Endothelial cell of umbilical vein (primary cell): ENCODE data around the gene PPP2R5B. TPM values are rescaled to one million over a fixed set of nuclear protein-coding genes. Genes with fewer than 3 reads are reported as not detected.

Source experiments
- BruUV-seq: library from RNA; stranded (reverse); fragments of 400-500 nt; replicated peaks from 2 replicates; lab custom pipeline; 2021; lab: Mats Ljungman, UMichigan
- CTCF ChIA-PET: fragments of 300-600, 350-600 bp; sonication (Branson Sonifier 250); formaldehyde crosslinking; loops from one replicate; lab custom pipeline; 2021; ENCODE audit warnings: antibody characterized with exemption, inconsistent platforms; lab: Charles Lee
- POLR2A ChIA-PET: fragments of 300-600, 350-600 bp; sonication (Branson Sonifier 250); formaldehyde crosslinking; loops from one replicate; lab custom pipeline; 2021; ENCODE audit warnings: antibody characterized with exemption, inconsistent platforms; lab: Charles Lee
- DNase-seq: peaks from one replicate; pipeline ENCODE4 v3.0.0-alpha.2; 2011; ENCODE audit warnings: low read depth, low spot score
- FAIRE-seq: peaks from 2 replicates; lab custom pipeline; 2011; peaks lifted over from hg19 to GRCh38; lab: Jason Lieb, UNC
- H2AFZ ChIP-seq: 2 replicates; pipeline ENCODE4 v1.6.0; 2012; ENCODE audit warnings: low read depth, low read length, control low read depth, inconsistent platforms
- H3K27ac ChIP-seq: 2 replicates; pipeline ENCODE4 v1.5.1; 2011; ENCODE audit warnings: low read depth, mild to moderate bottlenecking, control low read depth, low read length, moderate library complexity; ENCODE audit not compliant: insufficient read depth
- H3K27me3 ChIP-seq, 2 experiments: 2 replicates each; pipeline versions ENCODE4 v1.6.0 to v1.6.1; 2011; ENCODE audit warnings: low read length in 2 of 2, mixed read lengths in 1 of 2; ENCODE audit not compliant: control insufficient read depth in 2 of 2, insufficient read depth in 2 of 2
- H3K36me3 ChIP-seq, 2 experiments: 2 replicates in 1 of 2; 3 replicates in 1 of 2; pipeline ENCODE4 v1.5.1; 2011; ENCODE audit warnings: low read length in 2 of 2, mild to moderate bottlenecking in 1 of 2, moderate library complexity in 1 of 2; ENCODE audit not compliant: control insufficient read depth in 2 of 2, insufficient read depth in 2 of 2; ENCODE audit errors: extremely low read depth in 1 of 2
- H3K4me1 ChIP-seq: 3 replicates; pipeline ENCODE4 v1.5.1; 2011; ENCODE audit warnings: mild to moderate bottlenecking, low read length; ENCODE audit not compliant: control insufficient read depth, insufficient read depth; ENCODE audit errors: extremely low read depth
- H3K4me2 ChIP-seq: 2 replicates; pipeline ENCODE4 v1.6.1; 2011; ENCODE audit warnings: low read length, control low read depth, mixed read lengths; ENCODE audit not compliant: insufficient read depth
- H3K4me3 ChIP-seq, 3 experiments: fragments of 200-600 bp in 1 of 3; sonication (generic), shearing (Covaris generic) in 1 of 3; replicated peaks in 1 of 3; 2 replicates each; pipeline ENCODE4 v1.5.1; 2011 to 2016; ENCODE audit warnings: control low read depth in 3 of 3, low read length in 3 of 3, mild to moderate bottlenecking in 2 of 3, inconsistent platforms in 1 of 3, low read depth in 1 of 3, moderate library complexity in 1 of 3; ENCODE audit not compliant: insufficient read depth in 1 of 3
- H3K79me2 ChIP-seq: 2 replicates; pipeline ENCODE4 v1.6.0; 2012; ENCODE audit warnings: low read length, inconsistent platforms; ENCODE audit not compliant: control insufficient read depth, insufficient read depth
- H3K9ac ChIP-seq: replicated peaks from 2 replicates; pipeline ENCODE3; 2011; ENCODE audit warnings: low read length, control low read depth; ENCODE audit not compliant: insufficient read depth; ENCODE audit errors: extremely low read depth
- H3K9me1 ChIP-seq: replicated peaks from 3 replicates; pipeline ENCODE4 v1.6.0; 2011; ENCODE audit warnings: mild to moderate bottlenecking, low read length; ENCODE audit not compliant: control insufficient read depth, insufficient read depth; ENCODE audit errors: extremely low read depth
- H3K9me3 ChIP-seq: replicated peaks from 2 replicates; pipeline ENCODE4 v1.5.1; 2012; ENCODE audit warnings: low read length, inconsistent platforms; ENCODE audit not compliant: control insufficient read depth, insufficient read depth
- H4K20me1 ChIP-seq: replicated peaks from 2 replicates; pipeline ENCODE3; 2011; ENCODE audit warnings: mild to moderate bottlenecking, low read length; ENCODE audit not compliant: control insufficient read depth, insufficient read depth; ENCODE audit errors: extremely low read depth
- EZH2 ChIP-seq: IDR thresholded peaks from 2 replicates; pipeline ENCODE4 v1.6.1; 2012; ENCODE audit warnings: borderline replicate concordance, low read depth, mild to moderate bottlenecking, moderate library complexity, low read length, inconsistent platforms; ENCODE audit not compliant: severe bottlenecking
- FOS ChIP-seq: IDR thresholded peaks from 2 replicates; pipeline ENCODE4 v1.6.1; 2011; ENCODE audit warnings: mild to moderate bottlenecking, low read length, moderate library complexity, borderline replicate concordance; ENCODE audit not compliant: insufficient read depth
- GATA2 ChIP-seq: IDR thresholded peaks from 2 replicates; pipeline ENCODE4 v1.7.0; 2011; ENCODE audit warnings: low read depth, mild to moderate bottlenecking, moderate library complexity, mixed read lengths, low read length; ENCODE audit not compliant: insufficient read length, insufficient read depth
- JUN ChIP-seq: IDR thresholded peaks from 2 replicates; pipeline ENCODE4 v1.6.1; 2011; ENCODE audit warnings: borderline replicate concordance, low read depth; ENCODE audit not compliant: insufficient read length, insufficient read depth
- MYC ChIP-seq: IDR thresholded peaks from one replicate; pipeline ENCODE4 v1.6.1; 2011; ENCODE audit warnings: mild to moderate bottlenecking, low read depth, low read length
- POLR2A ChIP-seq: IDR thresholded peaks from 2 replicates; pipeline ENCODE4 v1.6.1; 2012; ENCODE audit warnings: low read depth, mild to moderate bottlenecking, control low read depth, low read length
- POLR2AphosphoS5 ChIP-seq: IDR thresholded peaks from 2 replicates; pipeline ENCODE4 v1.6.1; 2012; ENCODE audit warnings: low read depth, mild to moderate bottlenecking, control low read depth, low read length, moderate library complexity; ENCODE audit not compliant: insufficient read depth
- dilution Hi-C: fragments of 300-500 bp; cut with MboI; formaldehyde crosslinking; loops from one replicate; pipeline ENCODE4 v1.15.0; 2019; ENCODE audit warnings: low sequenced_read_pairs; ENCODE audit not compliant: extremely low pct_ligation_motif_present
- intact Hi-C: fragments of 100-400 bp; cut with micrococcal nuclease; formaldehyde crosslinking; loops from one replicate; pipeline ENCODE4 v1.10.0; 2022
- polyA plus RNA-seq, 4 experiments: library from polyadenylated mRNA; depleted of rRNA in 3 of 4; stranded (reverse) in 3 of 4; unstranded in 1 of 4; fragments of >200 nt; gene quantifications; 2 replicates each; pipeline versions ENCODE4 v1.2.1 to v1.2.3, GENCODE V29; 2011 to 2012; ENCODE audit warnings: missing spikeins in 1 of 4
- total RNA-seq: library from RNA; stranded (reverse); gene quantifications from 2 replicates; pipeline ENCODE4 v1.2.3, GENCODE V29; 2021
- TF ChIP-seq, protein P1 (sequence below): IDR thresholded peaks from 2 replicates; pipeline ENCODE4 v1.6.1; 2011; ENCODE audit not compliant: insufficient read depth, insufficient read length
- TF ChIP-seq, protein P2 (sequence below), 2 donors: IDR thresholded peaks; 1 replicate in 1 of 2; 2 replicates in 1 of 2; pipeline ENCODE4 v1.5.1; 2011; ENCODE audit warnings: low read length in 2 of 2, mild to moderate bottlenecking in 2 of 2, moderate library complexity in 2 of 2, control low read depth in 1 of 2, inconsistent platforms in 1 of 2, low read depth in 1 of 2; ENCODE audit not compliant: insufficient read depth in 1 of 2; ENCODE audit errors: extremely low read depth in 1 of 2

The PPP2R5B gene
- total and polyA plus RNA-seq, 2 donors (not counting 3 experiments of a cell fraction or from before 2014, with no cell fraction given) = 17.6 to 17.8 TPM

DNA sequence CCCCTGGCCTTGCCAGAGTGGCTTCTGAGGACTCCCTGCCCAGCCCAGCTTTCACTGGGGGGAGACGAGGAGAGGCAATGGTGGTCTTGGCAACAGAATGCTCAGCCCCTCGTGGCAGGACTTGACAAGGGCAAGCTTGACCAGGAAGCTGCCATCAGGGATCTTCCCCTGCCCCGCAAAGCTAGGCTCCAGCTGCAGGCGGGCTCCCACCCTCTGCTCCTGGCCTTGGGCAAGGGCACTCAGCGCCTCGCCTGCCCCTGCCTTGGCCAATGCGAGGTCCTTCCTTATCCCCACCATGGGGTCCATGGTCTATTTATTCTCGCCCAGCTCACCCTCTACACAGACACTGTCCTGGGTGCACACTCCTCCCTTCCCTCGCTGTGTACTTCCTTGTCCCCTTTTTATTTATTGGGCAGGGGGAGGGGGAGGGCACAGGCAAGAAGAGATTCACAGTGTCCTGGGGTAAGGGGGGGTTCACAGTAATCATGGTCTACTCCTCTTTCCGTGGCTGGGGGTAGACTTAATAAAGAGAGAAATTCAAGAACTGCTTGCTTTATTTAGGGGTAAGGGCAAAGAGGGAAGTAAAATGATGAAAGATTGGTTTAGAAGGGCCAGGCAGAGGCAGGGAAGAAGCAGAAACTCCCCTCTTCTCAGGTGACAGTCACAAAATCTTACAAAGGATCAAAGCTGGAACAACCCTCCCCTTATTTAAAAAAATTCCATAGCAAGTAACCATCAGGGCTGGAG lies 9.6 kb downstream of the PPP2R5B start:
- Histone ChIP-seq H2AFZ (no peak overlapping the region), H3K4me1 (no peaks in the 10 kb centered on the region), H3K4me2 (no peak overlapping the region), H3K9ac (no peak overlapping the region), H3K27me3 (no peaks in the 10 kb centered on the region), H3K9me1 (no peaks in the 10 kb centered on the region), H3K4me3 (no peak overlapping the region), H3K9me3 (no peaks in the 10 kb centered on the region), H3K79me2 (no peaks in the 10 kb centered on the region), H3K27ac (no peak overlapping the region), H3K36me3 (peaks cover 3 to 32% of the 10 kb centered on the region in 2 experiments), H4K20me1 (no peaks in the 10 kb centered on the region)
- intact Hi-C loops = no loop called here
- dilution Hi-C loops = no loop called here
- POLR2A ChIA-PET = no interaction called here
- no peak for TF ChIP-seq POLR2A
- TF ChIP-seq FOS = no peak
- no TSS peak for BruUV-seq
- FAIRE-seq (no peak), DNase-seq (no peak)
- CTCF ChIA-PET = interaction anchor here (1.1 to 1.5 kb wide), 4 partner anchors 10 to 80 kb away, joined by 3 to 5 read pairs (median 3); partner anchors contain the start of genes ARL2, BATF2 and PPP2R5B

DNA sequence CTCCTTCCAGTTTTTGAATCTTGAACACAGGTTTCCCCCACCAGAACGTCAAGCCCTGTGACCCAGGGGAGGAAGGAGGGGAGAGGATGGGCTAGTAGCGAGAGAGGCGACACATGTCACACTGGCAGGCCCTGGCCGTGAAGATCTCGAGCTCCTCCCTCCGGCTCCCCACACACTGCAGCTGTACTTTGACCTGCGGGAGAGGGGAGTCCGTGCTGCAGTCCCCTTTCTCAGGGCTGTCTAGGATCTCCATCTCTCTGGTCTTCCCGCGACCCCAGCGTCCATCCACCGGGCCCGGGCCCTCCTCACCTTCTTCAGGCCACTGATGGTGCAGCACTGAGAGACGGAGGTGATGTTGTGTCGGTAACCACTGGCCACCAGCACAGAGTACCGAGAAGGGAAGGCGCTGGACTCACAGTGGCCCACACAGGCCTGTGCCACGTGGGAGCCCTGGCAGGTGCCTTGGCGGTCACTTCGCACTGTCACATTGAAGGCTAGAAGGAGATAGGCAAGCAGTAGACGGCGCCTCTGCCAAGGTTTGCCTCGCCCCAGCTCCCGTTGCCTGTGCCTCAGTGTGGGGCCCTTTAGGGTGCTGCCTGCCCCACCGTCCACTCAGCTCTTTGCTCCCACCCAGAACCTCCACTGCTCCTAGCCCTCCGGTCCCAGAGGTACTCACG lies 10.3 kb downstream of the PPP2R5B start:
- no TSS peak for BruUV-seq
- H3K79me2 ChIP-seq = no peaks in the 10 kb centered on the region
- H4K20me1 ChIP-seq = no peaks in the 10 kb centered on the region
- intact Hi-C loops (no loop called here), dilution Hi-C loops (no loop called here)
- no peaks in the 10 kb centered on the region for H3K4me1 ChIP-seq
- H3K36me3 ChIP-seq = peaks cover 1 to 30% of the 10 kb centered on the region in 2 experiments
- TF ChIP-seq JUN = no peak
- TF ChIP-seq FOS = no peak
- TF ChIP-seq, protein P1, sequence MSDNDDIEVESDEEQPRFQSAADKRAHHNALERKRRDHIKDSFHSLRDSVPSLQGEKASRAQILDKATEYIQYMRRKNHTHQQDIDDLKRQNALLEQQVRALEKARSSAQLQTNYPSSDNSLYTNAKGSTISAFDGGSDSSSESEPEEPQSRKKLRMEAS = no peak
- TF ChIP-seq POLR2AphosphoS5 = no peak
- no peak for TF ChIP-seq EZH2
- TF ChIP-seq POLR2A = no peak
- no peak for TF ChIP-seq GATA2
- no peak for TF ChIP-seq MYC
- TF ChIP-seq, protein P2, sequence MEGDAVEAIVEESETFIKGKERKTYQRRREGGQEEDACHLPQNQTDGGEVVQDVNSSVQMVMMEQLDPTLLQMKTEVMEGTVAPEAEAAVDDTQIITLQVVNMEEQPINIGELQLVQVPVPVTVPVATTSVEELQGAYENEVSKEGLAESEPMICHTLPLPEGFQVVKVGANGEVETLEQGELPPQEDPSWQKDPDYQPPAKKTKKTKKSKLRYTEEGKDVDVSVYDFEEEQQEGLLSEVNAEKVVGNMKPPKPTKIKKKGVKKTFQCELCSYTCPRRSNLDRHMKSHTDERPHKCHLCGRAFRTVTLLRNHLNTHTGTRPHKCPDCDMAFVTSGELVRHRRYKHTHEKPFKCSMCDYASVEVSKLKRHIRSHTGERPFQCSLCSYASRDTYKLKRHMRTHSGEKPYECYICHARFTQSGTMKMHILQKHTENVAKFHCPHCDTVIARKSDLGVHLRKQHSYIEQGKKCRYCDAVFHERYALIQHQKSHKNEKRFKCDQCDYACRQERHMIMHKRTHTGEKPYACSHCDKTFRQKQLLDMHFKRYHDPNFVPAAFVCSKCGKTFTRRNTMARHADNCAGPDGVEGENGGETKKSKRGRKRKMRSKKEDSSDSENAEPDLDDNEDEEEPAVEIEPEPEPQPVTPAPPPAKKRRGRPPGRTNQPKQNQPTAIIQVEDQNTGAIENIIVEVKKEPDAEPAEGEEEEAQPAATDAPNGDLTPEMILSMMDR (IDR thresholded peaks at IDR 0.05; ENCODE audit: extremely low read depth in 1 of 2, insufficient read depth in 1 of 2, low read depth in 1 of 2, low read length in 2 of 2) = no peak
- H3K9me3 ChIP-seq = no peaks in the 10 kb centered on the region
- H3K9ac ChIP-seq = no peak overlapping the region
- FAIRE-seq = no peak
- no peak overlapping the region for H3K27ac ChIP-seq
- ChIA-PET POLR2A (no interaction called here), CTCF (interaction anchor here (1.1 to 2.5 kb wide), 4 partner anchors 11 to 62 kb away, joined by 3 to 14 read pairs (median 4); partner anchors contain the start of genes BATF2 and PPP2R5B)
- no peak overlapping the region for H3K4me3 ChIP-seq
- no peaks in the 10 kb centered on the region for H3K27me3 ChIP-seq
- no peak overlapping the region for H2AFZ ChIP-seq
- H3K4me2 ChIP-seq = no peak overlapping the region
- DNase-seq = no peak
- no peaks in the 10 kb centered on the region for H3K9me1 ChIP-seq
